Loucy (cell line): ENCODE measurements around the gene TRIM2.
A peak's percentile ranks its signal among the peaks of the same experiment; 100 is the strongest.

Source experiments
- H2AFZ ChIP-seq: fragments of 200-600 bp; sonication (generic); 2 replicates; pipeline ENCODE4 v1.6.0; 2016; ENCODE audit warnings: antibody characterized with exemption, mild to moderate bottlenecking, low read length, moderate library complexity
- H3F3A ChIP-seq: fragments of 200-600 bp; 2 replicates; pipeline ENCODE4 v1.6.0; 2016; ENCODE audit warnings: antibody characterized with exemption, low read depth, mild to moderate bottlenecking
- H3K27me3 ChIP-seq: fragments of 200-600 bp; sonication (generic); 2 replicates; pipeline ENCODE4 v1.6.1; 2014; ENCODE audit warnings: low read length, mild to moderate bottlenecking; ENCODE audit not compliant: insufficient read depth, poor library complexity, severe bottlenecking
- H3K36me3 ChIP-seq: fragments of 200-600 bp; sonication (generic); 2 replicates; pipeline ENCODE4 v1.6.1; 2016; ENCODE audit warnings: low read length; ENCODE audit not compliant: insufficient read depth
- H3K4me1 ChIP-seq: fragments of 200-600 bp; sonication (generic); 2 replicates; pipeline ENCODE4 v1.5.1; 2014; ENCODE audit warnings: low read length, mild to moderate bottlenecking; ENCODE audit not compliant: insufficient read depth, poor library complexity, severe bottlenecking
- H3K4me2 ChIP-seq: fragments of 200-600 bp; sonication (generic); 2 replicates; pipeline ENCODE4 v1.6.0; 2014; ENCODE audit warnings: antibody characterized with exemption, low read length, low read depth, mild to moderate bottlenecking; ENCODE audit not compliant: poor library complexity, severe bottlenecking
- H3K4me3 ChIP-seq: fragments of 200-600 bp; sonication (generic); 2 replicates; pipeline ENCODE4 v1.5.1; 2014; ENCODE audit warnings: low read length, mild to moderate bottlenecking, mixed read lengths; ENCODE audit not compliant: poor library complexity, severe bottlenecking
- H3K79me2 ChIP-seq: fragments of 200-600 bp; sonication (generic); 2 replicates; pipeline ENCODE4 v1.6.1; 2014; ENCODE audit warnings: low read length; ENCODE audit not compliant: insufficient read depth
- H3K9ac ChIP-seq: fragments of 200-600 bp; sonication (generic); 2 replicates; pipeline ENCODE4 v1.6.0; 2014; ENCODE audit warnings: mild to moderate bottlenecking, low read depth, low read length, moderate library complexity; ENCODE audit not compliant: poor library complexity, severe bottlenecking
- H3K9me2 ChIP-seq: fragments of 200-600 bp; sonication (generic); replicated peaks from 2 replicates; pipeline ENCODE4 v1.6.1; 2016; ENCODE audit warnings: low read depth, low read length, mixed read lengths
- H3K9me3 ChIP-seq: fragments of 200-600 bp; sonication (generic); 2 replicates; pipeline ENCODE4 v1.6.1; 2014; ENCODE audit warnings: mild to moderate bottlenecking, antibody characterized with exemption, low read length, low read depth; ENCODE audit not compliant: insufficient read depth
- H4K20me1 ChIP-seq: fragments of 200-600 bp; sonication (generic); 2 replicates; pipeline ENCODE4 v1.6.0; 2014; ENCODE audit warnings: antibody characterized with exemption, low read length, mild to moderate bottlenecking; ENCODE audit not compliant: insufficient read depth, poor library complexity, severe bottlenecking
- CTCF ChIP-seq: fragments of 200-600 bp; sonication (generic); conservative IDR thresholded peaks from 2 replicates; pipeline ENCODE4 v1.5.1; 2014; ENCODE audit warnings: mild to moderate bottlenecking, antibody characterized with exemption, low read length
- EZH2phosphoT487 ChIP-seq: fragments of 200-600 bp; IDR thresholded peaks from 2 replicates; pipeline ENCODE4 v1.6.1; 2018; ENCODE audit warnings: antibody characterized with exemption, mild to moderate bottlenecking, moderate library complexity, borderline replicate concordance

The TRIM2 gene

GRCh38 chr4:153310793-153311192, 106.5 kb downstream of the TRIM2 start:
- Histone ChIP-seq H3K27me3 (no peaks in the 10 kb centered on the region), H3K4me1 (no peaks in the 10 kb centered on the region)
- TF ChIP-seq CTCF (no peak), EZH2phosphoT487 (no peak)

GRCh38 chr4:153314915-153315314, 110.7 kb downstream of the TRIM2 start:
- H3K79me2 ChIP-seq = no peaks in the 10 kb centered on the region
- H3K4me1 ChIP-seq = no peaks in the 10 kb centered on the region
- no peak overlapping the region for H3K4me3 ChIP-seq
- H3K9me3 ChIP-seq = no peaks in the 10 kb centered on the region
- H2AFZ ChIP-seq = no peak overlapping the region
- no peak overlapping the region for H3K4me2 ChIP-seq
- H3K9ac ChIP-seq = no peak overlapping the region
- H4K20me1 ChIP-seq = no peaks in the 10 kb centered on the region
- no peaks in the 10 kb centered on the region for H3F3A ChIP-seq
- no peaks in the 10 kb centered on the region for H3K9me2 ChIP-seq
- H3K27me3 ChIP-seq = no peaks in the 10 kb centered on the region
- no peak for TF ChIP-seq CTCF
- H3K36me3 ChIP-seq = no peaks in the 10 kb centered on the region

More at GRCh38 chr4:153310793-153311192, 106.5 kb downstream of the TRIM2 start:
- no peaks in the 10 kb centered on the region for H3K9me2 ChIP-seq
- H3F3A ChIP-seq = no peaks in the 10 kb centered on the region
- no peaks in the 10 kb centered on the region for H4K20me1 ChIP-seq
- H3K9me3 ChIP-seq = no peaks in the 10 kb centered on the region
- H3K4me2 ChIP-seq = no peak overlapping the region
- no peak overlapping the region for H3K9ac ChIP-seq
- no peak overlapping the region for H2AFZ ChIP-seq
- no peak overlapping the region for H3K4me3 ChIP-seq
- H3K36me3 ChIP-seq = no peaks in the 10 kb centered on the region
- H3K79me2 ChIP-seq = no peaks in the 10 kb centered on the region

DNA sequence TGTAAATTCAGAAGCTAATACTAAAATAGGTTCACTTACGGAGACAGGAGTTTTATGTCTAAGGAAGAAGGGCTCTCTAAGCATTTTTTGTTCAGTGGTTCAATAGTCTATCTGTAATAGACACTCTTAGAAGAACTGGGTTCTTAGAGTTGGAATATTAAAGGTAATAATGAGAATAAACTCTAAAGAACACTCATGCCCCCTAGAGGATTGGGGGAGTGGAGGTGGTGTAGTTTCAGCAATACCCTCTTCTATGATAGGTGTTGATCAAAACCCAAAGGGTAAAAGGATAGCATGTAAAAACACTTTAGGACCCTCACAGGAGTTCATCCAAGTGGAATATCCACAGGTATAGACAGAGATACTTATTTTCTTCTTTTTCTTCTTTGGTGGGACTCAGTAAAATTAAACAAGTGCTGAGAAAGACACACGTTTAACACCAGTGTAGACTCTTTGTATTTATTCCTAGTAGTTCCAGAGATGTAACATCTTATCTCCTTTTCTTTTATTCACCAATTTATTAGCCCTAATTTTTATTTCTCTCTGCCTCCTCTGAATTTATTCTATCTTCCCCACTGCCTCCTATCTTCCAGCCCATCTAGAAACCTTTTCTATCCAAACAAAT, 114.6 kb downstream of the TRIM2 start:
- Histone ChIP-seq H3K9me3 (no peaks in the 10 kb centered on the region), H3K79me2 (no peaks in the 10 kb centered on the region), H4K20me1 (no peaks in the 10 kb centered on the region), H3K4me2 (no peak overlapping the region), H3K4me1 (no peaks in the 10 kb centered on the region), H3K9ac (no peak overlapping the region), H3K36me3 (no peaks in the 10 kb centered on the region), H3K4me3 (no peak overlapping the region), H2AFZ (no peak overlapping the region), H3F3A (no peaks in the 10 kb centered on the region), H3K27me3 (no peaks in the 10 kb centered on the region), H3K9me2 (no peaks in the 10 kb centered on the region)
- TF ChIP-seq CTCF (peak; percentile 86), EZH2phosphoT487 (no peak)
